Activated CD8-positive, alpha-beta memory T cell treated with anti-CD3 and anti-CD28 coated beads for 1 hour (primary cell): ENCODE data around the gene SPANXN3.
"Not testable (repeated sequence)": the region's sequence is repeated elsewhere in the genome, so short reads cannot be mapped to it uniquely, and the experiment has no call there.

ENCODE experiments used
- DNase-seq, 2 donors: peaks; one replicate each; pipeline ENCODE4 v3.0.0-alpha.2; 2020; ENCODE audit warnings: low read depth in 1 of 2; ENCODE audit errors: extremely low read depth in 1 of 2

Gene SPANXN3

DNA sequence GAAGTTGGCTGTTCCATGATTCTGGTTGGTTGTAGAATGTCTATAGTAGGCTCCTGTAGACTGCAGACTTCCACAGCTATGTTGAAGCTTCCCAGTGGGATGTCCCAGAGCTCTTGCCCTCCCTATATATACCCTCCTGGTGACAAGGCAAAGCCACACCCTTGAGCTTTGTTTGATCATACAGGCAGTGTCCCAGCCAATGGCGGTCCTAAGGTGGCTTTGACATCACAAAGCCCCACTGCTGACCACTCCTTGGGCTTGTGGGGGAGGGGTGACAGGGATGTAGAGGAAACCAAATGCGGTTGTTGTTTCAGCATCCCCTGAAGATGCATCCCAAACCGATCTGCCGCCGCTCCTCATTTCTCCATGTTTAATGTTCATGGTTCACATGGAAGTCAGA, at the start of gene SPANXN3:
Gene SPANXN3, minus strand, starts transcription at position 101 of the 400 bp plus-strand sequence. Its CDS starts 84 bp downstream, at position 17.
- DNase-seq: not testable (repeated sequence)

GRCh38 chrX:143536176-143536575, 18.9 kb upstream of the SPANXN3 start:
- DNase-seq: no peak

DNA sequence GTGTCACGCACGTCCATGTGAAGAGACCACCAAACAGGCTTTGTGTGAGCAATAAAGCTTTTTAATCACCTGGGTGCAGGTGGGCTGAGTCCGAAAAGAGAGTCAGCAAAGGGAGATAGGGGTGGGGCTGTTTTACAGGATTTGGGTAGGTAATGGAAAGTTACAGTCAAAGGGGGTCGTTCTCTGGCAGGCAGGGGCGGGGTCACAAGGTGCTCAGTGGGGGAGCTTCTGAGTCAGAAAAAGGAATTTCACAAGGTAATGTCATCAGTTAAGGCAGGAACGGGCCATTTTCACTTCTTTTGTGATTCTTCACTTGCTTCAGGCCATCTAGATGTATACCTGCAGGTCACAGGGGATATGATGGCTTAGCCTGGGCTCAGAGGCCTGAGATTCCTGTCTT, 15.1 kb downstream of the SPANXN3 start:
- DNase-seq: not testable (repeated sequence)

DNA sequence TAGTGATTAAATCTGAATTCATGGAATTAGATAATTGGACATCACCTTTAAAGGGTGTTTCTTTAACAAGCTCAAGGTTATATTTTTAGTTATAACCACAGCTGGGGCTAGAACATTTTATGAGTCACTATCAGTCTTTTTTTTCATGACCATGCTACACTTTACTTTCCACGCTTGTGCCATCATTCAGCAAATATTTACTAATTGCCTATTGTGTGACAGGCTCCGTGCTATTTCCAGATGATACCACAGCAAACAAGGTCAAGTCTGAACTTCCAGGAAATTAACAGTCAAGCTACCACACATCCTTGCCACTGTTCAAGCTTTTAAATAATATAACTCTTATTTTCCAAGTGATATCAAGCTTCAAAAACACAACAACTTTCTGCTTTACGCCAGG, 16.5 kb downstream of the SPANXN3 start:
- DNase-seq: no peak

- DNase-seq: no peak
Observed at GRCh38 chrX:143486105-143486504, 31.2 kb downstream of the SPANXN3 start.

GRCh38 chrX:143476751-143477150, 40.5 kb downstream of the SPANXN3 start:
- DNase-seq: no peak

- no peak for DNase-seq
Observed at GRCh38 chrX:143472347-143472938, 44.8 kb downstream of the SPANXN3 start.

DNA sequence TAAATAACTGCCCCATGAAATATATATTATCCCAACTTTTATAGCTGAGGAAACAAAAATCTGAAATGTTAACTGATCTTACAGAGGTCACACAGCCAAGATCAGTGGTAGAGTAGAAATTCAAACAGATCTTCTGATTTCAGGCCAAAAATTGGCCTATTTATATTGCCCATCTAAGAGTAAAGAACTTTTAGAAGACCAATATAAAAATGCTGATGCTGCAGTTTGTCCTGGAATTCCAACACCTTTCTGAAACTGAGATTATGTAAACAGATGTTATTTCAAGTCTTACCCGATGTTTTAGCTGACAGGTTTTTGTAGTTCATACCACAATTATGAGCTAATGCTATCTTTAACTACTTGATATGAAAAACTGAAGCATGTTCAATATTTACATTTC, 51.1 kb downstream of the SPANXN3 start:
- DNase-seq: no peak

DNA sequence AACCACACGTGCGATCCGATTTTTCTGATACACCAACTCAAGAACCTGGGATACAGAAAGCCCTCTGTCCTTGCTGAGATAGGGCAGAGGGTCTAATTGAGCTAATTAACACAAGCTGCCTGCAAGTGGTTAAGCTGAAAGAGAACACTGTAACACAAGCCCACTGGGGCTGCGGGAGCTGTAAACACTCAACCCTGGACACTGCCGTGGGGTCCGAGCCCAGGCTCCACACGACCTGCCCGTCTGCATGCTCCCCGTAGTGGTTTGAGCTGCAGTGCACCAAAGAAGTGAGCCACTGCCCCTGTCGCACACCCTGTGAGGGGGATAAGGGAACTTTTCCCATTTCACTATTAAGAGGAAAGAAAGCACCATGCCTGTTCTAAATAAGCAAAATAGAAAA, 54.6 kb downstream of the SPANXN3 start:
- DNase-seq: no peak

GRCh38 chrX:143461606-143462005, 55.7 kb downstream of the SPANXN3 start:
- no peak for DNase-seq
